22Rv1 (cell line): Measurements from ENCODE around the gene PLCB3.

Experiments used
- ZFX ChIP-seq: fragments of 450-650 bp; IDR thresholded peaks from 2 replicates; pipeline ENCODE4 v1.6.1; 2017; ENCODE audit warnings: antibody characterized with exemption, borderline replicate concordance
- TF ChIP-seq, protein P1 (sequence below): fragments of 450-650 bp; IDR thresholded peaks from 2 replicates; pipeline ENCODE4 v1.5.1; 2017; ENCODE audit warnings: mild to moderate bottlenecking

DNA sequence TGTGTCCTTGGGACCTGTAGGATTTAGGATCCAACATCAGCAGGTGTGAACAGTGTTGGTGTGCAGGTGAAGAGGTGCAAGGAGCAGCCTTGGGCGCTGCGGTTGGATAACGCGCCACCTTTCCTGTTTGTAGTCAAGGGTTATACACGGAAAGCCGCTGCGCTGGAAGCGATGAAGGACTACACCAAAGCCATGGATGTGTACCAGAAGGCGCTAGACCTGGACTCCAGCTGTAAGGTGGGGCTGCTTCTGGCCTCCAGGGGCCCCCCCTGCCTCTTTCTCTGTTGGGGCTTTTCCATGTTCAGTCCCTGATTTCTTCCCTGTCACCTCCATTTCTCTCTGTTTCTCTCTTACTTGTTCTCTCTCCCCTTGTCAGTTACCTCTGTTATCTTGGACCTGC, 48.3 kb upstream of the PLCB3 start:
- TF ChIP-seq, protein P1, sequence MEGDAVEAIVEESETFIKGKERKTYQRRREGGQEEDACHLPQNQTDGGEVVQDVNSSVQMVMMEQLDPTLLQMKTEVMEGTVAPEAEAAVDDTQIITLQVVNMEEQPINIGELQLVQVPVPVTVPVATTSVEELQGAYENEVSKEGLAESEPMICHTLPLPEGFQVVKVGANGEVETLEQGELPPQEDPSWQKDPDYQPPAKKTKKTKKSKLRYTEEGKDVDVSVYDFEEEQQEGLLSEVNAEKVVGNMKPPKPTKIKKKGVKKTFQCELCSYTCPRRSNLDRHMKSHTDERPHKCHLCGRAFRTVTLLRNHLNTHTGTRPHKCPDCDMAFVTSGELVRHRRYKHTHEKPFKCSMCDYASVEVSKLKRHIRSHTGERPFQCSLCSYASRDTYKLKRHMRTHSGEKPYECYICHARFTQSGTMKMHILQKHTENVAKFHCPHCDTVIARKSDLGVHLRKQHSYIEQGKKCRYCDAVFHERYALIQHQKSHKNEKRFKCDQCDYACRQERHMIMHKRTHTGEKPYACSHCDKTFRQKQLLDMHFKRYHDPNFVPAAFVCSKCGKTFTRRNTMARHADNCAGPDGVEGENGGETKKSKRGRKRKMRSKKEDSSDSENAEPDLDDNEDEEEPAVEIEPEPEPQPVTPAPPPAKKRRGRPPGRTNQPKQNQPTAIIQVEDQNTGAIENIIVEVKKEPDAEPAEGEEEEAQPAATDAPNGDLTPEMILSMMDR, result no peak
- no peak for TF ChIP-seq ZFX
